ENCODE results near the gene CISD1. TPM values are rescaled to one million over a fixed set of nuclear protein-coding genes. Genes with fewer than 3 reads are reported as not detected.
"Not testable (repeated sequence)": the region's sequence is repeated elsewhere in the genome, so short reads cannot be mapped to it uniquely, and the experiment has no call there.

Gene CISD1
- total RNA-seq, 3 donors from 2014 or later = 40.5 to 50.4 (median 48.4) TPM

DNA sequence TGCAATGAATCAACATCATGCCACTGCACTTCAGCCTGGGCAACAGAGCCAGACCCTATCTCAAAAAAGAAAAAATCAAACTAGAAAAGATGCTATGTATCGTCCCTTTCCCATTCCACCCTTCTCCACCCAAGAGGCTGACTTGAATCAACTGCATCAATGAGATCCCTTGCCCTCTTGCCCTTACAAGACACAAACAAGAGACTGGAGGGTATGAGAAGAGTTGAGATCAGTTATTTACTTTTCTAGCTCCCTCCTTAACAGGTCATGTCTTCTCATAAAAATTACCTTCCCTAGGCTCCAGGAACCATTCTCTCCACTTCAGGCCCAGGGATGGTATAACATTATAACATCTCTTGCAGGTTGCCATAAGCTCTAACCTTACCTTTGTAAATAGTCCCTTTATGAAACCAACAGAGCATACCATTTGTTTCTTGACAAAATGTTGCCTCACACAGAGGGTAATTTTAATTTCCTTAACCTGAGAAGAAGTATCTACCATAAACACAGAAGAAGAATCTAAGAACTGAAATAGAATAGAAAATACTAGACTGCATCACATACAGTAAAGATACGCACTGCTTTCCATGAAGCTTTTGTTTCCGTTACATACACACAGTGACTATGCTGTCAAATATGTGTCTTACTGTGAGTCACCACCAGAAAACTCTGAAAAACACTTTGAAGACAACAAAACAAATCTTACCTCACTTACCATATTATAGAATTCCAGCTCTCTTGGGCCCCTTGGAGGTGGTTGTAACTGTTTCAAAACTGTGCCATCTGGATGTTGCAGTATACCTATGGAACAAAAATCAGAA is 31.7 kb upstream of the CISD1 start:
- Histone ChIP-seq H3K9me3 (no peaks in the 10 kb centered on the region), H3K4me1 (ENCODE audit: low read depth) (no peaks in the 10 kb centered on the region), H3K4me3 (no peak overlapping the region), H3K36me3 (ENCODE audit: low read depth) (no peaks in the 10 kb centered on the region)
- no peak for ATAC-seq
- intact Hi-C loops (cut with DNase I, micrococcal nuclease) = no loop called here
- TF ChIP-seq, protein P1, sequence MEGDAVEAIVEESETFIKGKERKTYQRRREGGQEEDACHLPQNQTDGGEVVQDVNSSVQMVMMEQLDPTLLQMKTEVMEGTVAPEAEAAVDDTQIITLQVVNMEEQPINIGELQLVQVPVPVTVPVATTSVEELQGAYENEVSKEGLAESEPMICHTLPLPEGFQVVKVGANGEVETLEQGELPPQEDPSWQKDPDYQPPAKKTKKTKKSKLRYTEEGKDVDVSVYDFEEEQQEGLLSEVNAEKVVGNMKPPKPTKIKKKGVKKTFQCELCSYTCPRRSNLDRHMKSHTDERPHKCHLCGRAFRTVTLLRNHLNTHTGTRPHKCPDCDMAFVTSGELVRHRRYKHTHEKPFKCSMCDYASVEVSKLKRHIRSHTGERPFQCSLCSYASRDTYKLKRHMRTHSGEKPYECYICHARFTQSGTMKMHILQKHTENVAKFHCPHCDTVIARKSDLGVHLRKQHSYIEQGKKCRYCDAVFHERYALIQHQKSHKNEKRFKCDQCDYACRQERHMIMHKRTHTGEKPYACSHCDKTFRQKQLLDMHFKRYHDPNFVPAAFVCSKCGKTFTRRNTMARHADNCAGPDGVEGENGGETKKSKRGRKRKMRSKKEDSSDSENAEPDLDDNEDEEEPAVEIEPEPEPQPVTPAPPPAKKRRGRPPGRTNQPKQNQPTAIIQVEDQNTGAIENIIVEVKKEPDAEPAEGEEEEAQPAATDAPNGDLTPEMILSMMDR (IDR thresholded peaks at IDR 0.05) = no peak
- DNase-seq = no peak

DNA sequence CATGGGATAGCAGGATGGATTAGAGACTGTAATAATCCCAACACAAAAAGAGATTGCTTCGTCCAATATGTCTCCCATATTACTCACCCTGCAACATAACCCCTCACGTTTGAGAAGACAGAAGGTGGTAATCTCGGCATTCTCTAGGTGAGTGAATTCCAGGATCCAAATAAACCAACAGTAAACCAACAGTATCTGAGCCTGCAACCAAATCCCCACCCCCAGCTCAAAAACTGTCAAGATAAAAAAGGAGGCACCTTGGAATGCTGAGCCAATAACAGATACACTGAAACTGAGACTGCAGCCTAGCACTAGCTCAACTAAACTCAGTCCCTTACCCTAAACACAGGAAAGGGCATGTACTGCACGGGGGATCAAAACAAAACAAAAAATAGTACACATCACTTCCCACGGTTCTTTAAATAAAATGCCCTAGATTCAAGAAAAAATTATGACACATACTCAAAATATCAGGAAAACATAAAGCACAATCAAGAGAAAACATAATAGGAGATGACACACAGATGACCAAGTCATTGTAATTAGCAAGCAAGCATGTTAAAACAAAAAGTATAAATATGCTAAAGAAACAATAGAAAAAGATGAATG is 29.3 kb upstream of the CISD1 start:
- no peak overlapping the region for H3K4me3 ChIP-seq
- no peak for ATAC-seq
- no peaks in the 10 kb centered on the region for H3K4me1 ChIP-seq (ENCODE audit: low read depth)
- no peaks in the 10 kb centered on the region for H3K36me3 ChIP-seq (ENCODE audit: low read depth)
- H3K9me3 ChIP-seq = no peaks in the 10 kb centered on the region
- DNase-seq = no peak
- TF ChIP-seq, protein P1 (IDR thresholded peaks at IDR 0.05) = no peak
- intact Hi-C loops (cut with DNase I, micrococcal nuclease) = no loop called here

DNA sequence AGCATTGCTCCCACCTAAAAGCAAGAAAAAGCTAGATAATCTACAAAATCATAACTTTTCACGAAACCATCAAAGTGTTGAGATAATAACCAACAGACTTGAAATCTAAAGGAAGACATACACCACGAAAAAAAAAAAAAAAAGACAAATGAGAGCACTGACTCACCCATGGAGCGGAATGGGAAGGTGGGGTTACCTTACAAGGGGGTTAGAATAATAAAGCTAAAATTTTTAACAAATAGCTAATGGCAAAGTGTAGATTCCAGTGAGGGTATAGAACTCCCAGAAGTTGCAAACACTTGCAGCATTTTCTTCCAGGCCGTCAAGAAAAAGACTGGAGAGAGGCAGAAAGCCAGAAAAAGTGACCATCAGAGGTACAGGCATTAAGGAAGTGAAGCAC is 28.4 kb upstream of the CISD1 start:
- intact Hi-C loops (cut with DNase I, micrococcal nuclease) = no loop called here
- no peak for ATAC-seq
- TF ChIP-seq, protein P1 (IDR thresholded peaks at IDR 0.05) = no peak
- no peaks in the 10 kb centered on the region for H3K9me3 ChIP-seq
- H3K4me1 ChIP-seq (ENCODE audit: low read depth) = no peaks in the 10 kb centered on the region
- H3K36me3 ChIP-seq (ENCODE audit: low read depth) = no peaks in the 10 kb centered on the region
- H3K4me3 ChIP-seq = no peak overlapping the region
- DNase-seq = no peak

DNA sequence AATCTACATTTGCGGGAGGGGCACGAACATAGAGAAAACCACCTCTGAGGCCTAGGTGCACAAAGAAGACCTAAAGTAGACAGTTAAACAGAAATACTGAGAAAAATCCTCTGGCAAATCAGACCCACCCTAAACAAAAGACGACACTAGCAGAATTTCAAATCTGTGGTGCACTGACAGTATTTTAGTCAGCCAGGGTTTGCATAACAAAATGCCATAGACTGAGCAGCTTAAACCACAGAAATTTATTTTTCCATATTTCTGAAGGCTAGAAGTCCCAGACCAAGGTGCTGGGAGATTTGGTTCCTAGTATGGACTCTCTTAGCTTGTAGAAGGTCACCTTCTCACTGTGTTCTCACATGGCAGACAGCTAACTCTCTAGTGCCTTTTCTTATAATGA is 27.6 kb upstream of the CISD1 start:
- intact Hi-C loops (cut with DNase I, micrococcal nuclease) = no loop called here
- DNase-seq (no peak), ATAC-seq (no peak)
- TF ChIP-seq, protein P1 (IDR thresholded peaks at IDR 0.05) = no peak
- Histone ChIP-seq H3K9me3 (no peaks in the 10 kb centered on the region), H3K36me3 (ENCODE audit: low read depth) (no peaks in the 10 kb centered on the region), H3K4me1 (ENCODE audit: low read depth) (no peaks in the 10 kb centered on the region), H3K4me3 (no peak overlapping the region)

DNA sequence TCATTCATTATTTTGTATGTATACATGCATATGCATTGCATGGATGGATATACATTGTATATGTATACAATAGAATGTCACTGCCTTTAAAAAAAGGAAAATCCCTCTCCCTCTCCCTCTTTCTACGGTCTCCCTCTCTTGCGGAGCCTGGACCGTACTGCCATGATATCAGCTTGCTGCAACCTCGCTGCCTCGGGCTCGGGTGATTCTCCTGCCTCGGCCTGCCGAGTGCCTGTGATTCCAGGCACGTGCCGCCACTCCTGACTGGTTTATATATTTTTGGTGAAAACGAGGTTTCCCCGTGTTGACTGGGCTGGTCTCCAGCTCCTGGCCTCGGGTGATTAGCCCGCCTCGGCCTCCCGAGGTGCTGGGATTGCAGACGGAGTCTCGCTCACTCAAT is 25.7 kb upstream of the CISD1 start:
- TF ChIP-seq, protein P1 (IDR thresholded peaks at IDR 0.05) = no peak
- ATAC-seq (no peak), DNase-seq (no peak)
- Histone ChIP-seq H3K4me3 (no peak overlapping the region), H3K4me1 (ENCODE audit: low read depth) (no peaks in the 10 kb centered on the region), H3K36me3 (ENCODE audit: low read depth) (no peaks in the 10 kb centered on the region), H3K9me3 (no peaks in the 10 kb centered on the region)
- intact Hi-C loops (cut with DNase I, micrococcal nuclease) = no loop called here

DNA sequence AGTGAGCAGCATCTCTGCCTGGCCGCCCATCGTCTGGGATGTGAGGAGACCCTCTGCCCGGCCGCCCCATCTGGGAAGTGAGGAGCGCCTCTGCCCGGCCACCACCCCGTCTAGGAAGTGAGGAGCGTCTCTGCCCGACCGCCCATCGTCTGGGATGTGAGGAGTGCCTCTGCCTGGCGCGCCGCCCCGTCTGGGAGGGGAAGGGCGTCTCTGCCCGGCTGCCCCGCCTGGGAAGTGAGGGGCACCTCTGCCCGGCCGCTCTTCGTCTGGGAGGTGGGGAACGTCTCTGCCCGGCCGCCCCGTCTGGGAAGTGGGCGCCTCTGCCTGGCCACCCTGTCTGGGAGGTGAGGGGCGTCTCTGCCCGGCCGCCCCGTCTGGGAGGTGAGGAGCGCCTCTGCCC is 25.2 kb upstream of the CISD1 start:
- H3K9me3 ChIP-seq; DNase-seq; ATAC-seq; H3K36me3 ChIP-seq (ENCODE audit: low read depth); H3K4me3 ChIP-seq; intact Hi-C loops (cut with DNase I, micrococcal nuclease); H3K4me1 ChIP-seq (ENCODE audit: low read depth): not testable (repeated sequence)

DNA sequence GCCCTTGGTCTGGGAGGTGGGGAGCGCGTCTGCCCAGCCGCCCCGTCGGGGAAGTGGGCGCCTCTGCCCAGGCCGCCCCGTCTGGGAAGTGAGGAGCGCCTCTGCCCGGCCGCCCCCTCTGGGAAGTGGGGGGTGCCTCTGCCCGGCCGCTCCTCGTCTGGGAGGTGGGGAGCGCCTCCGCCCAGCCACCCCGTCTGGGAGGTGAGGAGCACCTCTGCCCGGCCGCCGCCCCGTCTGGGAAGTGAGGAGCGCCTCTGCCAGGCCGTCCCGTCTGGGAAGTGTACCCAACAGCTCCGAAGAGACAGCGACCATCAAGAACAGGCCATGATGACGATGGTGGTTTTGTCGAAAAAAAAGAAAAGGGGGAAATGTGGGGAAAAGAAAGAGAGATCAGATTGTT is 24.7 kb upstream of the CISD1 start:
- H3K36me3 ChIP-seq (ENCODE audit: low read depth); intact Hi-C loops (cut with DNase I, micrococcal nuclease); ATAC-seq; H3K4me3 ChIP-seq; H3K9me3 ChIP-seq; DNase-seq; H3K4me1 ChIP-seq (ENCODE audit: low read depth): not testable (repeated sequence)

DNA sequence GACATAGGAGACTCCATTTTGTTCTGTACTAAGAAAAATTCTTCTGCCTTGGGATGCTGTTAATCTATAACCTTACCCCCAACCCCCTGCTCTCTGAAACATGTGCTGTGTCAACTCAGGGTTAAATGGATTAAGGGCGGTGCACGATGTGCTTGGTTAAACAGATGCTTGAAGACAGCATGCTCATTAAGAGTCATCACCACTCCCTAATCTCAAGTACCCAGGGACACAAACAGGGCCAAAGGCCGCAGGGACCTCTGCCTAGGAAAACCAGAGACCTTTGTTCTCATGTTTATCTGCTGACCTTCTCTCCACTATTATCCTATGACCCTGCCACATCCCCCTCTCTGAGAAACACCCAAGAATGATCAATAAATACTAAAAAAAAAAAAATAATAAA is 24.3 kb upstream of the CISD1 start:
- ATAC-seq; intact Hi-C loops (cut with DNase I, micrococcal nuclease); H3K4me1 ChIP-seq (ENCODE audit: low read depth); DNase-seq; H3K9me3 ChIP-seq; H3K4me3 ChIP-seq; H3K36me3 ChIP-seq (ENCODE audit: low read depth): not testable (repeated sequence)

Data from mucosa of descending colon (tissue), 3 donors.